Stimulated activated CD8-positive, alpha-beta memory T cell treated with anti-CD3 and anti-CD28 coated beads, Interleukin-12 subunit alpha, Interleukin-12 subunit beta, amount 100 ng/mL, for 24 hours (primary cell): ENCODE measurements around the gene PTBP3.
"Not testable (repeated sequence)": the region's sequence is repeated elsewhere in the genome, so short reads cannot be mapped to it uniquely, and the experiment has no call there.

ENCODE experiments used
- DNase-seq: peaks from one replicate; pipeline ENCODE4 v3.0.0-alpha.2; 2020; ENCODE audit errors: extremely low read depth

The PTBP3 gene

GRCh38 chr9:112323378-112323854, 10.0 kb downstream of the PTBP3 start:
- DNase-seq: no peak

GRCh38 chr9:112322701-112323377, 10.6 kb downstream of the PTBP3 start:
- DNase-seq: no peak

DNA sequence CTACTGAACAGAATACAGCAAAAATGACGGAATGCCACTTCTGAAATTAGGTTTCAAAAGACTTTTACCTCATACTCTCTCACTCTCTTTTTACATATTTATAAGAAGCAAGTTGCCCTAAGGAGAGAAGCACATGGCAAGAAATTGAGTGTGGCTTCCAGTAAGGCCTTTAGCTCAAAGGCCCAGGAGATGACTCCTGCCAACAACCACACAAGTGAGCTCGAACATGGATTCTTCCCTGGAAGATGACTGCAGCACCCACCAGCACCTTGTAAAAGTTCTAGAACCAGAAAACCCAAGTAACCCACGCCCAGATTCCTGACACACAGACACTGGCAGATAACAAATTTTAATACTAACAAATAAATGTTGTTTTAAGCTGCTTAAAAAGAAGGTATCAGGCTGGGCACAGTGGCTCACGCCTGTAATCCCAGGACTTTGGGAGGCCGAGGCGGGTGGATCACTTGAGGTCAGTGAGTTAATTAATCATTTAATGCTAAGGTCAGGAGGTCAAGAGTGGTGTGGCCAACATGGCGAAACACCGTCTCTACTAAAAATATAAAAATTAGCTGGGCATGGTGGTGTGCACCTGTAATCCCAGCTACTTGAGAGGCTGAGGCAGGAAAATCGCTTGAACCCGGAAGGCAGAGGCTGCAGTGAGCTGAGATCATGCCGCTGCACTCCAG, 17.0 kb downstream of the PTBP3 start:
- no peak for DNase-seq

GRCh38 chr9:112315331-112316257, 17.8 kb downstream of the PTBP3 start:
- DNase-seq: no peak

GRCh38 chr9:112312139-112312538, 21.3 kb downstream of the PTBP3 start:
- no peak for DNase-seq

GRCh38 chr9:112311497-112311896, 21.9 kb downstream of the PTBP3 start:
- no peak for DNase-seq

DNA sequence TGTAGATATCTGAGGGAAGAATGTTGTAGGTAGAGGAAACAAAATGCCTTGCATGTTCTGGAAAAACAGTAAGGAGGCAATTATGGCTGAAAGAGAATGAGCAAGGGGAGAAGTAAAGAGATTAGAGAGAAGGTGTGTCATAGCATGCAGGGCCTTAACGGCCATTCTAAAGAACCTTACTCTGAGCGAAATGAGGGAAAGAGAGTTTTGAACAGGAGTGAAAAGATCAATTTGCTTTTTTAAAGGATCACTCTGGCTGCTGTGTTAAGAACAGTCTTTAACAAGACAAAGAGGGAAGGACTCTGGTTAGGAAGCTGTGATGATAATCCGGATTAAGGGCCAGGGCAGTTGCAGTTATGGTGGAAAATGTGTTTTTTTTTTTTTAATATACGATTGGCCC, 22.6 kb downstream of the PTBP3 start:
- no peak for DNase-seq

DNA sequence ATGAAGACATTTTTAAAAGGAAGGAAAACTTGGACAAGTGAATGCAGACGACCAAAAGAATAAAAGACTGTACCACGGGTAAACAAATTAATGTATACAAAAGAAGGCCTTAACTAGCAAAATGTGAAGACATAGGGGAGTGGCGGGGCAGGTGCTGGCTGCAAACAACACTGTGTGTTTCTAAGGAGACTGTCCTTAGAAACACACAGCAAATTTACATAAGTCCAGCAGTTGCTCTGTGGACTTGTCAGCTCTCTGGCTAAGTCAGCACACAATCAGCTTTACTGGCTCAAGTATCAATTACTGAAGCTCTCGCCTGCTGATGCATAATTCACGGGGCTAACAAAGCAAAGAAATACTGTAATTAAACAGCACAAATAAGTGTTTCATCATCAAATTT, 24.8 kb downstream of the PTBP3 start:
- no peak for DNase-seq

DNA sequence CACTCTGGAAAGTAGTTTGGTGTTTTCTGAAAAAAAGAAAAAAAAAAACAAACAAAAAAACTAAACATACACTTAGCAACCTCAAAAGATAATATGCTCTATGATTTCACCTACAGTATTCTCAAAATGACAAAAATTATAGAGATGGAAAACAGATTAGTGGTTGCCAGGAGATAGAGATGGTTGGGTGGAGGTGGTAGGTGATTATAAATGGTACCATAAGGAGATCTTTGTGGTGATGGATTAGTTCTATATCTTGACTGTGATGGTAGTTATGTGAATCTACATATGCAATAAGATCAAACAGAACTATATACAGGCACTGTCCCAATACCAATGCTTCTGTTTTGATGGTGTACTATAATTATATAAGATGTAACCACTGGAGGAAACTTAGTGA, 32.0 kb downstream of the PTBP3 start:
- DNase-seq: no peak

GRCh38 chr9:112299514-112299913, 33.9 kb downstream of the PTBP3 start:
- DNase-seq: no peak

- DNase-seq: no peak
Observed at GRCh38 chr9:112296929-112297328, 36.5 kb downstream of the PTBP3 start.

DNA sequence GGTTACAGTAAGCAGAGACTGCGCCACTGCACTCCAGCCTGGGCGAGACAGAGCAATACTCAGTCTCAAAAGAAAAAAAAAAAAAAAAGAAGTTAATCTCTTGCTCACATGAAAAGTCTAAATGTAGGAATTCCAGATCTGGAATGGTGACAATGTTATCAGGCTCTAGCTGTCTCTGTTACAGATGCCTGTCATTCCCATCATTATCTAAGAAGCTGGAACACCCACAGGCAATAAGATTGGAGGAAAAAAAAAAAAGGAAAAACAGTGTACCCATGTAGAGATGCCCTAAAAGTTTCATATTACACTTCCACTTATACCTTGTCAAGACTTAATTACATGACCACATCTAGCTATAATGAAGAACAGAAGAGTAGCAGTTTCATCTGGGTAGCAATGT, 38.2 kb downstream of the PTBP3 start:
- no peak for DNase-seq

- no peak for DNase-seq
Observed at GRCh38 chr9:112288029-112288428, 45.4 kb downstream of the PTBP3 start.

- no peak for DNase-seq
Observed at GRCh38 chr9:112286926-112287325, 46.5 kb downstream of the PTBP3 start.

GRCh38 chr9:112285056-112285455, 48.4 kb downstream of the PTBP3 start:
- DNase-seq: no peak

DNA sequence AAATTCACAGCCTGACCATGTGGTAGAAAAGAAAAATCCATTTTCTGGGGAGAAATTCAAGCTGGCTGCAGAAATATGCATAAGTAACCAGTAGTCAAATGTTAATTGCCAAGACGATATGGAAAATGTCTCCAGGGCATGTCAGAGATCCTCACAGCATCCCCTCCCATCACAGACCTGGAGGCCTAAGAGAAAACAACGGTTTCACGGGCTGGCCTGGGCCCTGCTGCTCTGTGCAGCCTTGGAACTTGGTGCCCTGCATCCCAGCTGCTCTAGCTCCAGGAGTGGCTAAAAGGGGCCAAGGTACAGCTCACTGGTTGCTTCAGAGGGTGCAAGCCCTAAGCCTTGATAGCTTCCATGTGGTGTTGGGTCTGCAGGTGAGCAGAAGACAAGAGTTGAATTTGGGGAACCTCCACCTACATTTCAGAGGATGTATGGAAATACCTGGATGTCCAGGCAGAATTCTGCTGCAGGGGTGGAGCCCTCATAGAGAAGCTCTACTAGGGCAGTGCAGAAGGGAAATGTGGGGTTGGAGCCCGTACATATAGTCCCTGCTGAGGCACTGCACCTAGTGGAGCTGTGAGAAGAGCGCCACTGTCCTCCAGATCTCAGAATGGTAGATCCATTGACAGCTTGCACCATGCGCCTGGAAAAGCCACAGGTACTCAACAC, 49.7 kb downstream of the PTBP3 start:
- no peak for DNase-seq

DNA sequence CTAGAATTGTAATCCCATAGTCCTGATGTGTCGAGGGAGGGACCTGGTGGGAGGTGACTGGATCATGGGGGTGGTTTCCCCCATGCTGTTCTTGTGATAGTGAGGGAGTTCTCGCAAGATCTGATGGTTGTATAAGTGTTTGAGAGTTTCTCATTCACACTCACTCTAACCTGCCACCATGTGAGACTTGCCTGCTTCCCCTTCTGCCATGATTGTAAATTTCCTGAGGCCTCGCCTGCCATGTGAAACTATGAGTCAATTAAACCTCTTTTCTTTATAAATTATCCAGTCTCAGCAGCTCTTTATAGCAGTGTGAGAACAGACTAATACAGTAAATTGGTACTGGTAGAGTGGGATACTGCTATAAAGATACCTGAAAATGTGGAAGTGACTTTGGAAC, 50.6 kb downstream of the PTBP3 start:
- DNase-seq: not testable (repeated sequence)

DNA sequence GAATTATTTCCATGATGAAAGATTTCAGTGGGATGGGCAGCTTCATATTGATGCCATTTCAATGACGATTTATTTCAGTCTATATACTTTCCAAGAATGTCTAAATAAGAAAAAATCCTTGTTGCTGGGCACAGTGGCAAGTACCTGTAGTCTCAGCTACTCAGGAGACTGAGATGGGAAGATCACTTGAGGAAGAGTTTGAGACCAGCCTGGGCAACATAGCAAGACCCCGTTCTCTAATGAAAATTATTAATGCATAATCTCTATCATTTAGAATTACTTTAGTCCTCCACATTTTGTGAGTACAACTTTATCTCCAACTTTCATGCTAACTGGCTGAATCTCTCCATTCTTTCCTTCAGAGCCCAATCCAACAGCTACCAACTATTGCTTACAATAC, 52.5 kb downstream of the PTBP3 start:
- DNase-seq: no peak

DNA sequence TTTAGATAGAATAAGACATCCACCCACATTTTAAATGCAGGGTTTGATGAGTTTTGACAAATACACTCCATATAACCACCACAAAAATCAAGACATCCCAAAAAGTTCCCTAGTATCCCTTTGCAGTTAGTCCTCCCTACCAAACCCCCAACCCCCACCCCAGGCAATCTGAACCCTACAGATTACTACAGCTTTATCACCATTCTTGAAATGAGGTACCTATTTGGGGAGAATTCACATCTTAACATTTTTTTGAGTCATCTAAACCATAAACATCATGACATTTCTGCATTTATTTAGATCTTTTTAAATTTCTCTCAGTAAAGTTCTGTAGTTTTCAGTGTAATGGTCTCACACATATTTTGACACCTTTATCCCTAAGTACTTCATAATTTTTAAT, 53.9 kb downstream of the PTBP3 start:
- DNase-seq: no peak

- no peak for DNase-seq
Observed at GRCh38 chr9:112278152-112278551, 55.3 kb downstream of the PTBP3 start.

DNA sequence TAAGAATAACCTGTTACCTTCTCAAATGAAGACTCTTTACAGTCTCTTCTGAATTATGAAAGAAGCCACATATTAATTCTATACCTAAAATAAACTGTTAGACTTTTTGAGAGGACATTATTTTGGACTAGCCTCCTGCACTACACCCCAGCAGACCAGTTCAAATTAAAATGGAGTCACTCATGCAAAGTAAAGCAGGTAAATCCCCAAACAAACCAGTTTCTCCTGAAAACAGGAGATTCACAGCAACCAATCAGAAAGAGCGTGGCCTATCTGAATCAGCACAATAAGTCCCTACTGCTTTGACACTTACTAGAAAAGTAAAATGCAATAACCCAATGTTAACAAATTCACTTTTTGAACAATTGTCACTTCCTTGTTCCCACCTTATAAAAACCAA, 58.8 kb downstream of the PTBP3 start:
- DNase-seq: no peak

DNA sequence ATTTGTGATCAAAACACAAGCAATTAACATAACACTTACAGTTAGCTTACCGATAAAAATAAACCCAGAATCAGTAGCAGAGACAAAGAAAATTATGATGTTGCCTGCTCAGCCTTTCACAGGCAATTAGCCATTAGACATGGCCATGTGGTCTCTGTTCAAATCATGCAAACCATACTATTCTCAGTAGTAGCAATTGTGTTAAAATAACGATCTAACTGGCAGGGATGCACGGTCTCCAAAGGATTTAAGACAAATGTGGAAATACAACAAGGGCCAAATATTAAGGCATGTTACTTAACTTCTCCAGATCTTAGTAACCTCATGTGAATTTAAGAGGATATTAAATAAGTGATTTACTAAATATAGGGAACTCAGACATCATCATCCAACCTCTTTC, 59.5 kb downstream of the PTBP3 start:
- DNase-seq: no peak
